HL-60 (cell line): ENCODE results near the gene ZNF575.

Source experiments
- GABPA ChIP-seq: IDR thresholded peaks from 2 replicates; pipeline ENCODE4 v1.6.1; 2012; ENCODE audit warnings: low read depth
- POLR2AphosphoS5 ChIP-seq: IDR thresholded peaks from 2 replicates; pipeline ENCODE4 v1.6.1; 2012; ENCODE audit warnings: low read depth
- TF ChIP-seq, protein P1 (sequence below): IDR thresholded peaks from one replicate; pipeline ENCODE4 v1.5.1; 2011; ENCODE audit warnings: low read length, control low read depth, inconsistent platforms; ENCODE audit not compliant: insufficient read depth

DNA sequence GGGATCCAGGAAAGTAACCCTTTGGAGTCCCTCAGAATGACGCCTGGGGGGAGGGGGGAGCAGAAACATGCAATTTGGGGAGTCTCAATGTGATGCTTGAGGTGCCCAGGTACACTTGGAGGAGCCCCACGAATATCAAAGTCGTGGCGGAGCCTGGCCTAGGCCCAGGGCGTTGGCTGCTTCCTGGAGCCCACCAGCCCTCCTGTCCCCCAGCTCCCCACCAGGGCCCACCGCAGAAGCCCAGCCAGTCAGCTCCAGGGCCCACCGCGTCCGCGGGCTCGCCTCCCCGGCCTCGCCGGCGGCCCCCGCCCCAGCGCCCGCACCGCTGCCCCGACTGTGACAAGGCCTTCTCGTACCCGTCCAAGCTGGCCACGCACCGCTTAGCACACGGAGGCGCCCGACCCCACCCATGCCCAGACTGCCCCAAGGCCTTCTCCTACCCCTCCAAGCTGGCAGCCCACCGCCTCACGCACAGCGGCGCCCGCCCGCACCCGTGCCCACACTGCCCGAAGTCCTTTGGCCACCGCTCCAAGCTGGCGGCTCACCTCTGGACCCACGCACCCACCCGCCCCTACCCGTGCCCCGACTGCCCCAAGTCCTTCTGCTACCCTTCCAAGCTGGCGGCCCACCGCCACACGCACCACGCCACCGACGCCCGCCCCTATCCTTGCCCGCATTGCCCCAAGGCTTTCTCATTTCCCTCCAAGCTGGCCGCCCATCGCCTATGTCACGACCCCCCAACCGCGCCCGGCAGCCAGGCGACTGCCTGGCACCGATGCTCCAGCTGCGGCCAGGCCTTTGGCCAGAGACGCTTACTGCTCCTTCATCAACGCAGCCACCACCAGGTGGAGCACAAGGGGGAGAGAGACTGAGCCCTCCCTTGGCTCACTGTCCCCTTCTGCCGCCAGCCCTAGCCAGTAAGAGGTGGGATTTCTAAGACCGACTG is 2.1 kb downstream of the ZNF575 start:
- TF ChIP-seq, protein P1, sequence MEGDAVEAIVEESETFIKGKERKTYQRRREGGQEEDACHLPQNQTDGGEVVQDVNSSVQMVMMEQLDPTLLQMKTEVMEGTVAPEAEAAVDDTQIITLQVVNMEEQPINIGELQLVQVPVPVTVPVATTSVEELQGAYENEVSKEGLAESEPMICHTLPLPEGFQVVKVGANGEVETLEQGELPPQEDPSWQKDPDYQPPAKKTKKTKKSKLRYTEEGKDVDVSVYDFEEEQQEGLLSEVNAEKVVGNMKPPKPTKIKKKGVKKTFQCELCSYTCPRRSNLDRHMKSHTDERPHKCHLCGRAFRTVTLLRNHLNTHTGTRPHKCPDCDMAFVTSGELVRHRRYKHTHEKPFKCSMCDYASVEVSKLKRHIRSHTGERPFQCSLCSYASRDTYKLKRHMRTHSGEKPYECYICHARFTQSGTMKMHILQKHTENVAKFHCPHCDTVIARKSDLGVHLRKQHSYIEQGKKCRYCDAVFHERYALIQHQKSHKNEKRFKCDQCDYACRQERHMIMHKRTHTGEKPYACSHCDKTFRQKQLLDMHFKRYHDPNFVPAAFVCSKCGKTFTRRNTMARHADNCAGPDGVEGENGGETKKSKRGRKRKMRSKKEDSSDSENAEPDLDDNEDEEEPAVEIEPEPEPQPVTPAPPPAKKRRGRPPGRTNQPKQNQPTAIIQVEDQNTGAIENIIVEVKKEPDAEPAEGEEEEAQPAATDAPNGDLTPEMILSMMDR: no peak
- TF ChIP-seq POLR2AphosphoS5 (no peak), GABPA (no peak)
